DLD1 (cell line): ENCODE results near the gene GHITM.
"Not testable (repeated sequence)": the region's sequence is repeated elsewhere in the genome, so short reads cannot be mapped to it uniquely, and the experiment has no call there.

ENCODE experiments used
- in situ Hi-C: cut with HindIII; loops from 2 replicates; pipeline ENCODE4 v1.10.0; 2017; ENCODE audit warnings: low sequenced_read_pairs

Gene GHITM

GRCh38 chr10:84139126-84140035 is at the start of gene GHITM:
Gene GHITM, plus strand, starts transcription at chr10:84139509. Its CDS starts 1,992 bp downstream, at chr10:84141501.
- in situ Hi-C loops: no loop called here

GRCh38 chr10:84095811-84096497 is 43.4 kb upstream of the GHITM start:
- in situ Hi-C loops: no loop called here

GRCh38 chr10:84097787-84098353 is 41.4 kb upstream of the GHITM start:
- in situ Hi-C loops: no loop called here

- in situ Hi-C loops: no loop called here
Observed at GRCh38 chr10:84098667-84099066, 40.6 kb upstream of the GHITM start.

GRCh38 chr10:84101042-84101441 is 38.3 kb upstream of the GHITM start:
- in situ Hi-C loops: no loop called here

GRCh38 chr10:84108797-84109196 is 30.5 kb upstream of the GHITM start:
- in situ Hi-C loops: no loop called here

- in situ Hi-C loops: not testable (repeated sequence)
Observed at GRCh38 chr10:84109772-84110171, 29.5 kb upstream of the GHITM start.

GRCh38 chr10:84113468-84113867 is 25.8 kb upstream of the GHITM start:
- in situ Hi-C loops: not testable (repeated sequence)

GRCh38 chr10:84114088-84114667 is 25.1 kb upstream of the GHITM start:
- in situ Hi-C loops: no loop called here

GRCh38 chr10:84117204-84117603 is 22.1 kb upstream of the GHITM start:
- in situ Hi-C loops: not testable (repeated sequence)

- in situ Hi-C loops: no loop called here
Observed at GRCh38 chr10:84117686-84118394, 21.5 kb upstream of the GHITM start.

GRCh38 chr10:84118395-84119006 is 20.8 kb upstream of the GHITM start:
- in situ Hi-C loops: no loop called here

GRCh38 chr10:84123362-84123761 is 15.9 kb upstream of the GHITM start:
- in situ Hi-C loops: no loop called here

- in situ Hi-C loops: not testable (repeated sequence)
Observed at GRCh38 chr10:84125910-84126784, 13.2 kb upstream of the GHITM start.

- in situ Hi-C loops: no loop called here
Observed at GRCh38 chr10:84126785-84127167, 12.5 kb upstream of the GHITM start.

- in situ Hi-C loops: no loop called here
Observed at GRCh38 chr10:84135836-84136235, 3.5 kb upstream of the GHITM start.

GRCh38 chr10:84137811-84138210 is 1.5 kb upstream of the GHITM start:
- in situ Hi-C loops: no loop called here

- in situ Hi-C loops: no loop called here
Observed at GRCh38 chr10:84138478-84139125, 707 bp upstream of the GHITM start.

- in situ Hi-C loops: no loop called here
Observed at GRCh38 chr10:84140036-84140379, 699 bp downstream of the GHITM start.
